Stimulated activated effector memory CD8-positive, alpha-beta T cell treated with anti-CD3 and anti-CD28 coated beads, Interleukin-12 subunit alpha, Interleukin-12 subunit beta, amount 100 ng/mL, for 72 hours (primary cell): Measurements from ENCODE around the gene ITK.
"Not testable (repeated sequence)": the region's sequence is repeated elsewhere in the genome, so short reads cannot be mapped to it uniquely, and the experiment has no call there.

ENCODE experiments used
- ATAC-seq: fragments of 150-1000 bp; cut with Tn5 transposase; 2 replicates; pipeline ENCODE4 v1.10.0; 2021
- DNase-seq, 2 donors: peaks; one replicate each; pipeline ENCODE4 v3.0.0; 2021 to 2022; ENCODE audit warnings: low spot score in 2 of 2
- H3K27ac Mint-ChIP-seq: one replicate; pipeline ENCODE4 v1.8.0; 2022; ENCODE audit warnings: mild to moderate bottlenecking, mixed read lengths
- H3K36me3 Mint-ChIP-seq: one replicate; pipeline ENCODE4 v1.8.0; 2022; ENCODE audit warnings: mild to moderate bottlenecking, mixed read lengths
- H3K4me1 Mint-ChIP-seq: one replicate; pipeline ENCODE4 v1.8.0; 2022; ENCODE audit warnings: mixed read lengths
- H3K4me3 Mint-ChIP-seq: one replicate; pipeline ENCODE4 v1.8.0; 2022; ENCODE audit warnings: mild to moderate bottlenecking, mixed read lengths
- H3K9me3 Mint-ChIP-seq: one replicate; pipeline ENCODE4 v1.8.0; 2022; ENCODE audit warnings: mixed read lengths

Gene ITK

DNA sequence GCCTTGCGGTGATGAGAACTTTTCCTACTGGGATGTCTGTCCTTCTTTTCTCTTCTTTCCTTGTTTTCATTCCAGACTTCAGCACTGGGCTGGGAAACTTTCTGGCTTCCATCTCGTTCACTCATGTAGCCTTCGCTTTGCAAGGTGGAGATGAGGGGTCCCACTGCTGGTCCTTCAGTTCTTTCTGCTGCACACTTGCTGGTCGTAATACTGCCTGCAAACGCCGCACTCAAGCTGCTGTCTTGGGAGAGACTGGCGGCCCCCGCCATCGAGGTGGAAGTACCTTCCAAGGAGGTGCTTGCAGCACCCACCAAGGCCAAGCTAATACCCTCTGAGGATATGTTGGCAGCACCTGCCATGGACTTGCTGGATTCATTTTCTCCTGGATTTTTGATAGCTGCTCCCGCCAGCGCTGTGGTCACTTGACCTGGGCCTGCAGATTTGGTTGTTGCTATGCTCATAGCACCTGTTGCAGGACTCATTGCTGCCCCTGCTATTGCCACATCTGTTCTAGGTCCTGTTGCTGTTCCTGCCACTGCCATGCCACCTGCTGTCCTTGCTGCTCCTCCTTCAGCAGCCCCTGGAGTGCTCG, 17.6 kb upstream of the ITK start:
- peak in 1 of 2 donors; percentile 41 for DNase-seq
- no peaks in the 10 kb centered on the region for H3K36me3 Mint-ChIP-seq
- peaks cover 70% of the 10 kb centered on the region for H3K4me1 Mint-ChIP-seq
- H3K27ac Mint-ChIP-seq: peak overlapping the region; percentile 14
- no peak for ATAC-seq
- peaks cover 2% of the 10 kb centered on the region for H3K9me3 Mint-ChIP-seq
- no peak overlapping the region for H3K4me3 Mint-ChIP-seq

DNA sequence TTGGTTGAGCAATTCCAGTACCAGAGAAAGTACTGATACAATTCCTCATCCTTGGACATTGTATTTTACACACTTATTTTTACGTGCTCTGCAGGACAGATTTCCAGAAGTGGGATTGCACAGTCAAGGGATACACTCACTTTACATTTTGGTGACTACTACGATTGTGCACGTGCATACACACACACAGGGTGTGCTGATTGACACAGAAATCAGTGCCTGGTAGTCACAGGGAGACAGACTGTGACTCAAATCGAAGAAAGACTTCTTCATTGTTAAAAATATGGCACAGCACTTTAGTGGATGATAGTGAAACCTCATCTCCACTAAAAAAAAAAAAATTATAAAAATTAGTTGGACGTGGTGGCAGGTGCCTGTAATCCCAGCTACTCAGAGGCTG, 16.1 kb upstream of the ITK start:
- no peak overlapping the region for H3K4me3 Mint-ChIP-seq
- no peak overlapping the region for H3K27ac Mint-ChIP-seq
- H3K9me3 Mint-ChIP-seq: peaks cover 2% of the 10 kb centered on the region

DNA sequence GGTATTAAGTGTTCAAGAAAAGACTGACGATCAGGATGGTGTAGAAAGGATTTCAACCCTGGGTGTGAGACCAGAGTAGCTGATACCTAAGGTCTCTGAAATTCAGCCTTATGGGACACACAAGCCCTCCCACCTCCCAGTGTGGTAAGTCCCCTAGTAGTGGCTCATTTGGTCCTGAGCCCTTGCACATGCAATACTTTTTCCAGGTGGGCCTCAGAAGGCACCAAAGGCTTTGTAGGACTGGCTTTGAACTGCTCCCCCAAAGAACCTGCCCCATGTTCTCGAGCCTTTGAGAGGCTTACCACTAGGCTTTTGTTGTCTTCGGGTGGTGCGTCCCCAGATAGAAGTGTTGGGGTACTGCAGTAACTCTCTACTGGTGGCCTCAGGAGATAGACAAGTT, 15.4 kb upstream of the ITK start:
- ATAC-seq (no peak), DNase-seq (peak in 1 of 2 donors; percentile 43)
- no peaks in the 10 kb centered on the region for H3K36me3 Mint-ChIP-seq
- H3K4me3 Mint-ChIP-seq: no peak overlapping the region
- H3K27ac Mint-ChIP-seq: no peak overlapping the region
- peaks cover 2% of the 10 kb centered on the region for H3K9me3 Mint-ChIP-seq
- peaks cover 67% of the 10 kb centered on the region for H3K4me1 Mint-ChIP-seq

More for the DNA sequence above, 16.1 kb upstream of the ITK start:
- DNase-seq (peak in 1 of 2 donors; percentile 29), ATAC-seq (peak; percentile 27)
- Mint-ChIP-seq H3K4me1 (peaks cover 72% of the 10 kb centered on the region), H3K36me3 (no peaks in the 10 kb centered on the region)

DNA sequence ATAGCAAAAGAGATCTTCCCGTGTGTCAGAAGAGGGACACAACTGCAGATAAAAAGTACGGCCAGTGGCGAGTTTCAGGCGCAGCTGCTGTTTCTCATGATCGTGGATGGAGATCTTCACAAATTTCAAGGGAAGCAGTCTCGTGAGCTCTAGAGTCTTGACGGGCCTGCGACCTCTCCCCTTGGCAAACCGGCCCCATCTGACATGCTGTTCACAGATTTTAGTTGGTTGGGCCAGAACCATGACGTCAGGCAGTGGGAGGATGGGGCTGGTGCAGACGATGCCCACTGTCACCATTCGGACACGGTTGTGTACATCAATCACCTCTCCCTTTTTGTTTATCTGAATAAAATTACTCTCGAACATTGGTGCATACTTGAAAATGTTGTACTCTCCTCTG, 15.0 kb upstream of the ITK start:
- H3K4me3 Mint-ChIP-seq: no peak overlapping the region

DNA sequence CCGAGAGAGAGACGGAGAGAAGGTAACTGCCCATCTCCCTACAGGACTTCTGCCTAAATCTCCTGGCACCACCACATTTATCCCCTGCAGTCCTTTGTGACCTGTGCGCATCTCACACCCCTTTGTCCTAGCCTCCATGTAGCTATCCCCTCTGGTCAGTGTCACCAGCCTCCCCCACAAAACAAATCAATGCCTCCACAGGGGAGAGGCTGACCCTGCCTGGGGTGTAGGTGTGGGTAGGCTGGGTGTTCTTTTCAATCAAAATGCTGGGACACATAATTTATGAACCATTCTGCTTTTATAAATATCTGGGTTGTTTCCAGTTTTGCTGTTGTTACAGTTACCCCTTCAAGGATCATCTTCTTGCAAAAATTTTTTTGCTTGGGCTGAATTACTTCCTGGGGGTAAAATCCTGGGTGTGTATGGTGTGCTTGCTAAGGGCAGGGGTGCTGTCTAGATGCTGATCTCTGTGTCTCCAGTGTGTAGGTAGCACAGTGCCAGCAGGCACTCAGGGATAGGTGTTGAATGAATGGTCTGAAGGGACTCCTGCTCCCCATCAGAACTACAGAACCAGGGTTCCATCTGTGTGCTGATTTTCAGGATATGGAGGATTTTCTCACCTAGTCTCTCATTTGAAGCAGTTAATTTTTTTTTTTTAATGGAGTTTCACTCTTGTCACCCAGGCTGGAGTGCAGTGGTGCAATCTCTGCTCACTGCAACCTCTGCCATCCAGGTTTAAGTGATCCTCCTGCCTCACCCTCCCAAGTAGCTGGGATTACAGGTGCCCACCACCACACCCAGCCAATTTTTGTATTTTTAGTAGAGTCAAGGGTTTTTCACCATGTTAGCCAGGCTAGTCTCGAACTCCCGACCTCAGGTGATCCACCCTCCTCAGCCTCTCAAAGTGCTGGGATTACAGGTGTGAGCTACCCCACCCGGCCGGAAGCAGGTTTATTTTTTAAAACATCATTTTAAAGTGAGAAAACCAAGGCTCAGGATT, 14.1 kb upstream of the ITK start, which contains the start of gene GARIN3:
Gene GARIN3 (minus strand): TSS at position 51 of the 1,000 bp plus-strand sequence. CDS start 96 bp downstream, outside the sequence.
- H3K36me3 Mint-ChIP-seq: no peaks in the 10 kb centered on the region
- peak; percentile 35 for ATAC-seq
- H3K4me3 Mint-ChIP-seq: peak within 1 kb of the TSS; percentile 55
- peak in 1 of 2 donors; percentile 50 for DNase-seq
- peak within 1 kb of the TSS; percentile 85 for H3K27ac Mint-ChIP-seq
- H3K9me3 Mint-ChIP-seq: peaks cover 8% of the 10 kb centered on the region
- peaks cover 75% of the 10 kb centered on the region for H3K4me1 Mint-ChIP-seq

More for the DNA sequence above, 15.0 kb upstream of the ITK start:
- Mint-ChIP-seq H3K4me1 (peaks cover 70% of the 10 kb centered on the region), H3K36me3 (no peaks in the 10 kb centered on the region), H3K27ac (no peak overlapping the region), H3K9me3 (peaks cover 4% of the 10 kb centered on the region)
- ATAC-seq (no peak), DNase-seq (no peak)

DNA sequence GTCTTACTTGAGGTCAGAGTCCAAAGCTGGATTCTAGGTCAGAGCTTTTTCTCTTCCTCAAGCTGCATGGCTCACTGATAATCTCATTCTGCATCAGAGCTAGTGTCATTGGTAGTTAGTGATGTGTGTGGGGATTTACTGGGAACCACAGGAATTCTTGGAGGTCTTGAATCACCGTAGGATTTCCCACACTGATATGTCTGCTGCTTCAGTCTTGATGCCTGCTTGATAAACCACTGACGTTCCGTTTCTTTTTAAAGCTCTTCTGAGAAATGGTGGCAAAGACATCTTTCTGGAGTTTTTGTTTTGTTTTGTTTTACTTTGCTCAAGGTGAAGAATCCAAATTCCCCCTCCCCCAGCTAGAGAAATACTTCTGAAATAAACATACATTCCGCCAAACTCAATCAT, 13.4 kb upstream of the ITK start:
- Mint-ChIP-seq H3K9me3 (peaks cover 8% of the 10 kb centered on the region), H3K27ac (peak overlapping the region; percentile 85), H3K36me3 (no peaks in the 10 kb centered on the region), H3K4me1 (peaks cover 75% of the 10 kb centered on the region), H3K4me3 (peak overlapping the region; percentile 55)
- ATAC-seq (peak; percentile 91), DNase-seq (no peak)

DNA sequence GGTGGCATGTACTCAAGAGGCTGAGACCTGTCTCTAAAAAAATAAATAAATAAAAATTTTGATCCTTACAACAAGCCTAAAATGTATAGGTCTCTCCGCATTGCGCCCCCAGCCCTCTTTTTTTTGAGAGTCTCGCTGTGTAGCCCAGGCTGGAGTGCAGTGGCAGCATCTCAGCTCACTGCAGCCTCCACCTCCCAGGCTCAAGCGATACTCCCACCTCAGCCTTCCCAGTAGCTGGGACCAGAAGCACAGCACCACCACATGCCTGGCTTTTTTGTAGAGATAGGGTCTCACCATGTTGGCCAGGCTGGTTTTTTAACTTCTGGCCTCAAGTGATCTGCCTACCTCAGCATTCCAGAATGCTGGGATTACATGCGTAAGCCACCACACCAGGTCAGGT, 12.4 kb upstream of the ITK start:
- ATAC-seq (no peak), DNase-seq (peak in 1 of 2 donors; percentile 42)
- H3K4me1 Mint-ChIP-seq: peaks cover 75% of the 10 kb centered on the region
- no peak overlapping the region for H3K4me3 Mint-ChIP-seq
- no peaks in the 10 kb centered on the region for H3K36me3 Mint-ChIP-seq
- peak overlapping the region; percentile 85 for H3K27ac Mint-ChIP-seq
- peaks cover 6% of the 10 kb centered on the region for H3K9me3 Mint-ChIP-seq

DNA sequence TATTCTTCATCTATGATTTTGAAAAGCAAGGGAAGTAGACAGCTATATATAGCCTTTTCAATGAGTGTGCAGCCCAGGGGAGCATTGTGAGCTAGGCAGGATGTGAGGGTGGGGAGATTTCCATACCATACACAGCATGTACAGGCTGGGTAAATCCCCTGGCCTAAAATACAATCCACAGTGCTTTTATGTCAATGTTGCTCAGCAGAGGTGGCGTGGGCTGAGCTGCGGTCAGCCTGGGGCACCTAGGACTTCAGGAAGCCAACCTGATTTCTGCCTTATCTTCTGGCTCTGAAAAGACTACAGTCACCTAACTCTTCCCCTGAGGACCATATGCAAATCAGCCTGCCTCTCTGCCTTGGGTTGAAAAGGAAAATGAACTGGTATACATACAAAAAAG, 8.2 kb upstream of the ITK start:
- peaks cover 6% of the 10 kb centered on the region for H3K9me3 Mint-ChIP-seq
- peak overlapping the region; percentile 63 for H3K4me3 Mint-ChIP-seq
- ATAC-seq (peak; percentile 99), DNase-seq (peak; percentile 61 to 84)
- H3K36me3 Mint-ChIP-seq: no peaks in the 10 kb centered on the region
- H3K4me1 Mint-ChIP-seq: peaks cover 64% of the 10 kb centered on the region
- H3K27ac Mint-ChIP-seq: peak overlapping the region; percentile 93

DNA sequence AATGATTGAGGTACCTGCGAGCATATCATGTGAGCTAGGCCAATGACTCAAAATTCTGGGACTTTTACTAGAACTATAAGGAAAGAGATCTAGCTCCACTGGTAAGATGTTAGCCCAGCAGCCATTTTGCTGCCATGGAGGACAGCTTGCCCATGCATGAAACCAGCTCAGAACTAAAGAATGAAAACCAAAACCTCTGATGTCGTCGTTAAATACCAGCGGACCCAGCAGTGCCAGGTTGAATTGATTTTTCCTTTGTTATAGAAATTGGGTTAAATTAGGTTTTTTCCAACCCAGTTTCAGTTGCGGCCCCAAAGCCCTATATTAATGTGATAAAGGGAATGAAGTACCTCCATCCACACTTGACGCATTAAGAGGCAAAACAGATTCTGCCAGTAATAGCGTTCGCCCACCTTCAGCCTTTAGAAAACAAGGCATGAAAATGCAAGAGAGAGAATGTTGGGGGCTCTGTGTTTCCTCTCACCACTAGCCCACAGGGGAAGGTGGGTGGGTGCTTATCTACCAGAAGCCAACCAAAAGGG, 5.5 kb upstream of the ITK start:
- H3K36me3 Mint-ChIP-seq: peaks cover under 1% of the 10 kb centered on the region
- H3K4me1 Mint-ChIP-seq: peaks cover 71% of the 10 kb centered on the region
- H3K4me3 Mint-ChIP-seq: peak overlapping the region; percentile 7
- H3K9me3 Mint-ChIP-seq: peaks cover 6% of the 10 kb centered on the region
- peak overlapping the region; percentile 70 for H3K27ac Mint-ChIP-seq
- DNase-seq: peak in 1 of 2 donors; percentile 47
- ATAC-seq: no peak

DNA sequence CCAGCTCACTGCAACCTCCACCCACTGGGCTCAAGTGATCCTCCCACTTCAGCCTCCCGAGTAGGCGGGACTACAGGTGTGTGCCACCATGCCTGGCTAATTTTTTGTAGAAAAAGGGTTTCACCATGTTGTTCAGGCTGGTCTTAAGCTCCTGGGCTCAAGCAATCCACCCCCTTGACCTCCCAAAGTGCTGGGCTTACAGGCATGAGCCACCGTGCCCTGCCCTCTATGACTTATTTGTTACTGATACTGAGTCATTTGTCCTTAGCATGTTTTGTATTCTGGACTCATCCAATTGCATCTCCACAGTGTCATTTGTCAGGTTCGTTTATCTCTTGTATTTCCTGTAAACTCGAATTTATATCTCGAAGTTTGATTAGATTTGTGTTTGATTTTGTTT, 2.7 kb upstream of the ITK start:
- Mint-ChIP-seq H3K36me3 (peaks cover 29% of the 10 kb centered on the region), H3K4me3 (peak overlapping the region; percentile 76), H3K9me3 (no peaks in the 10 kb centered on the region), H3K27ac (peak overlapping the region; percentile 74), H3K4me1 (peaks cover 48% of the 10 kb centered on the region)
- DNase-seq (peak in 1 of 2 donors; percentile 61), ATAC-seq (peak; percentile 82)

DNA sequence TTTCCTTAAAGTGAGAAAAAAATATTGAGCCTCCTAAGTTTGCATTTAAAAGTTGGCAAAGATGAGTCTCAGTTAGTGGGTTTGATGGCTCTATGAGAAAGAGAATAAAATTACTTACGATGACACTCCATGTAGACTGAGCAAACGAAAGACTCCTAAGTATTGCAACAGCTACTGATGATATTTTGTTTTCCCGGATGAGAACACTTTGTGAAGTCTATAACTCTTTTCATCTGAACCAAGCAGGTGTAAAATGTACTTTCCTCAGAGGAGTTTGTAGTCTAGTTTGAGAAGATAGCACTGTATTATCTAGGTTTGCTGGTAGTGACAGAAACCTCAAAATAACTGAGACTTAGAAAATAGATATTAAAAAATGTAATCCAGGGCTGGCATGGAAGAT, 1.7 kb upstream of the ITK start:
- ATAC-seq (no peak), DNase-seq (no peak)
- no peaks in the 10 kb centered on the region for H3K9me3 Mint-ChIP-seq
- peak overlapping the region; percentile 74 for H3K27ac Mint-ChIP-seq
- H3K4me3 Mint-ChIP-seq: peak overlapping the region; percentile 76
- peaks cover 39% of the 10 kb centered on the region for H3K36me3 Mint-ChIP-seq
- H3K4me1 Mint-ChIP-seq: peaks cover 45% of the 10 kb centered on the region

DNA sequence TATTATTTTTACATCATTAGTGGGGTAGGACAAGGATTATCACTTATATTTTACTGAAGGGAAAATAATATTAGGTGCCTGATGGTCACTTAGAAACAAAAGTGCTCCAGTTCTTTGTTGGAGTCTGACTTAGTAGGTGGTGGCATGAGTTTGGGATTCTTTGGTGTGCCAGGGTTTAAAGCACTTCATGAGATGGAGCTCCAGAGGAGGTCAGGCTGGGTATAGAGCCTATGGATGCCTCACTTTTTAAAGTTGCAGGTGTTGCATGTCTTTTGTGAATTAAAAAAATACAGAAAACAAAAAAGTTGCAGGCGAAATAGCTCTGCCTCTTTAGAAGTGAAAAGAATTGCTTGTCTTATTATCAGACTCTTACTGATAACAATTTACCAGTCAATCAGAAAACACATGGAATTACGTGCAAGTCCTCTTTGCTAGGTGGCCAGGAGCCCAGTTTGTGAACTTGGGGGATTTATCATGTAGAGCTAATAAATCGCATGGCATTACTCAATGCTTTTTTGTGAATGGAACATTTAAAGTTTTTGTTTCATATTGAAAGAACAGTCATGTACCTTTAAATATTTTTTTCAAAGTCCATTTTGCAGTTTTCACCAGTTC, 1.6 kb downstream of the ITK start:
- DNase-seq: peak in 1 of 2 donors; percentile 49

DNA sequence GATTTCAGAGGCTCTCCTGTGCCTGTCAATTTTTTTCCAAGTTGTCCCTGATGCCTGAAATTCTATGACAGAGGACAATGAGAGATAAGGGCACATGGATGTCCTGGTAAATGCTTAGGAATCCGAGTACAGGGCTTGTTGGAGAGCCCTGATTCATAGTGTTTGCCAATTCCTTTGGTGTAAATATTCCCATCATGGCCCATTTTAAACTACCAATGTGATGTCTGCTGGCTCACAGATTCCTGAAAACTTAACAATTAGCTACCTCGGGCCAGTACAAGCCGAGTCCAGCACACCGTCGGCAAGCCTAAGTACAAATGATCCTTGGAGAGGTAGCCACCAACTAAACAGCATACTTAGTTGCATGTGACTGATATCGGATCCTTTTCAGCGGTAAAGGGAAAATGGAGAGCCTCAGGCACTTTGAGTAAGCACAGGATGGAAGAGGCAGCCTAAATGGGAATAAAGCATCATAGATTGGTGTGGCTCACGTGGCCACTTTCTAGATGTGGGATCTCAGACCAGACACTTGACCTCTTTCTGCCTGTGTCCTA, 3.6 kb downstream of the ITK start:
- Mint-ChIP-seq H3K9me3 (no peaks in the 10 kb centered on the region), H3K27ac (peak overlapping the region; percentile 74), H3K4me1 (peaks cover 43% of the 10 kb centered on the region), H3K4me3 (peak overlapping the region; percentile 76), H3K36me3 (peaks cover 91% of the 10 kb centered on the region)
- peak in 1 of 2 donors; percentile 53 for DNase-seq
- ATAC-seq: no peak

More for the DNA sequence above, 1.6 kb downstream of the ITK start:
- Mint-ChIP-seq H3K36me3 (peaks cover 72% of the 10 kb centered on the region), H3K27ac (peak overlapping the region; percentile 74), H3K9me3 (no peaks in the 10 kb centered on the region), H3K4me3 (peak overlapping the region; percentile 76), H3K4me1 (peaks cover 42% of the 10 kb centered on the region)
- no peak for ATAC-seq

DNA sequence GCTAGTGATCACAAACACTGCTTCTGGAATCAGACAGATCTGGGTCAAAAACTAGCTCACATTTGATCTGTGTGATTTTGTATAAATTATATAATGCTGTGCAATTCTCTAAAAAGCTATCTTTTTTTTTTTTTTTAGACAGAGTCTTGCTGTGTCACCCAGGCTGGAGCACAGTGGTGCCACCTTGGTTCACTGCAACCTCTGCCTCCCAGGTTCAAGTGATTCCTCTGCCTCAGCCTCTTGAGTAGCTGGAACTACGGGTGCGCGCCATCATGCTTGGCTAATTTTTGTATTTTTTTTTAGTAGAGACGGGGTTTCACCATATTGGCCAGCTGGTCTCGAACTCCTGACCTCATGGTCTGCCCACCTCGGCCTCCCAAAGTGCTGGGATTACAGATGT, 4.5 kb downstream of the ITK start:
- H3K4me3 Mint-ChIP-seq: peak overlapping the region; percentile 76
- peak in 1 of 2 donors; percentile 48 for DNase-seq
- peaks cover 100% of the 10 kb centered on the region for H3K36me3 Mint-ChIP-seq
- peaks cover 38% of the 10 kb centered on the region for H3K4me1 Mint-ChIP-seq
- peak overlapping the region; percentile 74 for H3K27ac Mint-ChIP-seq
- not testable (repeated sequence) for ATAC-seq, H3K9me3 Mint-ChIP-seq
